ENCODE measurements around the gene C10orf53. TPM values are rescaled to one million over a fixed set of nuclear protein-coding genes. Genes with fewer than 3 reads are reported as not detected.
"Not testable (repeated sequence)": the region's sequence is repeated elsewhere in the genome, so short reads cannot be mapped to it uniquely, and the experiment has no call there.

Gene C10orf53
- total RNA-seq, 2 experiments from 2014 or later = not detected

DNA sequence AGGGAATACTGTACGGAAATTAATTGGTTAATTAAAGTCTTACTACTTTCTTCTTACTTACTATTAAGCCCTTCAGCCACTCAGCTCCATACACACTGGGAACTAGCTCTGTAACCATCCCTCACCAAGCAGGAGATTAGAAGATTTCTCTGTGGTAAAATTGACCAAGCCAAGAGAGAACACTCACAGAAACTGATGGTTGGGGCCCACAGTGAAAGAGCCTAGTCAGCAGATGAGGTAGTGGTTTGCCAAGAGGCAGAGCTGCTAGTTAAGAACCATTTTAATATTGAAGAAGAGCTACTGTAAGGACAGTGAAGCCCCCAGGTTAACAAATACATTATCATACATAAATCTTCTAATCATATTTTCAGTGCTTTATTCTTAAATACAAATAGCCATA, 21.8 kb upstream of the C10orf53 start:
- intact Hi-C loops (cut with micrococcal nuclease) = no loop called here
- CTCF ChIA-PET = no interaction called here
- Mint-ChIP-seq H3K9me3 (peaks cover 11% of the 10 kb centered on the region), H3K36me3 (ENCODE audit: low read depth) (no peaks in the 10 kb centered on the region), H3K4me1 (ENCODE audit: low read depth) (no peaks in the 10 kb centered on the region), H3K27ac (no peak overlapping the region), H3K27me3 (ENCODE audit: low read depth) (peaks cover 8% of the 10 kb centered on the region), H3K4me3 (no peak overlapping the region)
- no peak for DNase-seq

DNA sequence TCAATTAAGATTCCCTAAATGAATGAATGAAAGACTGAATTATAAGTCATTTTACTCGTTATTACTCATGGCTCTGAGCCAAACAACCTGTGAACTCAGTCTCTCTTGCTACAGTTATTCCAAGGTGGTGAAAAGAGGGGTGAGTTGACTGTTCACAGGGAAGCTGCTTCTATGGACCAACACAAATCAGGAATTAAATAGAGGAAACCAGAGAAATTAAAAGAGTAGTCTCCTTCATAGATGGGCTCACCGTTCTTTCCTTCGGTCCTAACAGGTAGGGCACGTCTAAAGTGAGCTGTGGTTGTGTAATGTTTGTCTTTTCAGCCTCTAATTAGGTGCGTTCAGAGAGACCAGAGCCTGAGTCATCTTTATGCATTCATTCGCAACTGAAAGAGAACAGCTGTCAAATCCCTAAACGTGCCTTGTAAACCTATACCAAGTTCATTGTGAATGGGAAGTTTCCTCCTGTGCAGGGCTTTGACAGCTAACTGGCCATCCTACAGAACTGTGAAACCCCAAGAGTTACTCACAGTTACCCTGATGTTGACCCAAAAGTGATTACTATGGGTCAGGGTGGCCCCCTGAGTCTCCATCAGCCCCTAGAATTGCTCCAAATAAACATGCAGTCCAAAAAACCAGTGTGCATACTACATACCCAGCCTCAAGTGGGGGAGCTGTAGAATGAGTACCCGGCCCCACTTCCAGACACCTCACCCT, 18.2 kb upstream of the C10orf53 start:
- Mint-ChIP-seq H3K9me3 (peaks cover 11% of the 10 kb centered on the region), H3K4me3 (no peak overlapping the region), H3K4me1 (ENCODE audit: low read depth) (no peaks in the 10 kb centered on the region), H3K36me3 (ENCODE audit: low read depth) (no peaks in the 10 kb centered on the region), H3K27ac (no peak overlapping the region), H3K27me3 (ENCODE audit: low read depth) (peaks cover 6% of the 10 kb centered on the region)
- intact Hi-C loops (cut with micrococcal nuclease) = no loop called here
- DNase-seq = no peak
- CTCF ChIA-PET = no interaction called here

DNA sequence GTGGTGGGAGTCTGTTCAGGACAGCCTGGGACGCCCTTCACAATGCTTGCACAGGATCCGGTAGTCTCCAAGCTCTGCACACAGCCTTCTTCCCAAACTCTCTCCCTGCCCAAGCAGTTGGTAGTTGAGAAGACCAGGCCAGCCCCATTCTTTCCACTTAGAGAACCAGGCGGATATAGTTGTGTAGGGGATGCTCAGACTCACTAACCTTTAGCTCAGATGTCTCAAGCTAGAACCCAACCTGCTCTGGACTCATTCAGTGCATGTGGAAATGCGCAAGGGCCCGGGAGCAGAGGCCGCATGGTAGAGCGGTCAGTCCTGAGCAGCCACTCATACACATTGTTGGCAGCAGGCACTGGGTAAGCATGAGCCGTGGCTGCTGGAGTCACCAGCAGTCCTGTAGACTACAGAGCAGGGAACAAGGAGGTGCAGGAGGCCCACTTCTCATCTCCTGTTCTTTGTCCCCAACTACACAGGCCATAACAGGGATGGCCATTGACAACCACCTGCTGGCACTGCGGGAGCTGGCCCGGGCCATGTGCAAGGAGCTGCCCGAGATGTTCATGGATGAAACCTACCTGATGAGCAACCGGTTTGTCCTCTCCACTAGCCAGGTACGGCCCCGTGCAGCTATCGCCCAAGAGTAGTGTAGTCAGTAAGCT, 17.2 kb upstream of the C10orf53 start:
- Mint-ChIP-seq H3K4me1 (ENCODE audit: low read depth) (no peaks in the 10 kb centered on the region), H3K27me3 (ENCODE audit: low read depth) (peaks cover 3% of the 10 kb centered on the region), H3K9me3 (peaks cover 11% of the 10 kb centered on the region), H3K36me3 (ENCODE audit: low read depth) (no peaks in the 10 kb centered on the region), H3K4me3 (no peak overlapping the region), H3K27ac (no peak overlapping the region)
- intact Hi-C loops (cut with micrococcal nuclease) = no loop called here
- CTCF ChIA-PET = no interaction called here
- no peak for DNase-seq

DNA sequence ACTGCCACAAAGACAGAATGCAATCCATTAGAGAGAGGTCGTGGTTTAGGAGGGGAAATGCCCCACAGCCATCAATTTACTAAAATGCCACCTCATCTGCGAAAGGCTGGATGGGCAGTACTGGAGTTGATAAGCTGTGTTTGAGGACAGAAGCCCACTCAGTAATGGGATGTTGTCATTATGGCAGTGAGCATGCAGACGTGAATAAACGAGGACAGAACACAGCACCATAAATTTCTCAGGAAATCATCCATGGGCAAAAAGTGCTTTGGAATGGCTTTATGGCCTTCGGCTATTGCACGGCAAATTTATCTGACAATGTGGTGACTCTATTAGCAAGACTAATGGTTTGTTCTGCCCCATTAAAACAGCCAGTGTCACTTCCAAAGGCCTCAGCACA, 15.9 kb upstream of the C10orf53 start:
- Mint-ChIP-seq H3K4me1 (ENCODE audit: low read depth) (no peaks in the 10 kb centered on the region), H3K36me3 (ENCODE audit: low read depth) (no peaks in the 10 kb centered on the region), H3K4me3 (no peak overlapping the region), H3K9me3 (peaks cover 11% of the 10 kb centered on the region), H3K27me3 (ENCODE audit: low read depth) (peaks cover 3% of the 10 kb centered on the region), H3K27ac (no peak overlapping the region)
- intact Hi-C loops (cut with micrococcal nuclease) = no loop called here
- DNase-seq = no peak
- CTCF ChIA-PET = no interaction called here

DNA sequence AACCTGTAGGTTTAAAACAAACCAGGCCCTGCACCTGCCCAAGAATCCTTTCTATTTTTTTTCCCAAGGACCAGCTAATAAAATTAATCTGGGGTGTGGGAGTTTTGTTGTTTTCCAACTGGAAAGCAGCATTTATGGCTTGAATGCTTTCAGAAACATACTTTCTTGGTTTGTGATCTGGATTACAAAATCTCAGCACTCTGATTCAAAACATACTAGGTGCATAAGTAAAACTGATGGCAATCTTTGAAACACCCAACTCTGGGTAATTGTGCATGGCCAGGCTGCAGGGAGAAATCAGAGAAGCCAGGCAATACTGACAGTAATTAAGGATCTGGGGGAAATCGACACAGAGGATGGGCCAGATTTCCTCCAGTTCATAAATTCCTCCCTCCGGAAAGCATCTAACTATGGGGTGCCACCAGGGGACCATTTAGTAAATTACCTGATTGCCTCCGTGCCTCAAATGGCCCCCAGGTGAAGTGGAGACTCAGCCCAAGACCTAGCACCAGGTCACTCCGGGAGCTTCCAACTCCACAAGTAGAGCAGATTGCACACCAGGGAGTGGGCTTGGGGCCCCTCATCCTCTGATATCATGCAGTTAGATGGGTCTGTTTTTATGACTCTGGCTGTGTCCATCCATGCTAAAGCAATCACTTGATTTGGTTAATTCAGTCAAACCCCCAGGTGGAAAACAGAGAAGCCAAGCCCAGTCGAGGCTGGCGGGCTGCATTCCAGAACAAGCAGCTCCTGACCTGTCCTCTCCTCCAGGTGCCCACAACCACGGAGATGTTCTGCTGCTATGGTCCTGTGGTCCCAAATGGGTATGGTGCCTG, 15.2 kb upstream of the C10orf53 start:
- Mint-ChIP-seq H3K4me1 (ENCODE audit: low read depth) (no peaks in the 10 kb centered on the region), H3K27ac (no peak overlapping the region)
- CTCF ChIA-PET = no interaction called here

GRCh38 chr10:49664842-49665355, 14.6 kb upstream of the C10orf53 start:
- intact Hi-C loops (cut with micrococcal nuclease) = no loop called here
- CTCF ChIA-PET = no interaction called here
- DNase-seq = no peak
- Mint-ChIP-seq H3K4me3 (no peak overlapping the region), H3K27ac (no peak overlapping the region), H3K4me1 (ENCODE audit: low read depth) (no peaks in the 10 kb centered on the region), H3K27me3 (ENCODE audit: low read depth) (peaks cover 3% of the 10 kb centered on the region), H3K9me3 (peaks cover 1% of the 10 kb centered on the region), H3K36me3 (ENCODE audit: low read depth) (no peaks in the 10 kb centered on the region)

More for the DNA sequence above, 15.2 kb upstream of the C10orf53 start:
- Mint-ChIP-seq H3K4me3 (no peak overlapping the region), H3K36me3 (ENCODE audit: low read depth) (no peaks in the 10 kb centered on the region), H3K9me3 (peaks cover 6% of the 10 kb centered on the region), H3K27me3 (ENCODE audit: low read depth) (peaks cover 3% of the 10 kb centered on the region)
- intact Hi-C loops (cut with micrococcal nuclease) = no loop called here
- no peak for DNase-seq

DNA sequence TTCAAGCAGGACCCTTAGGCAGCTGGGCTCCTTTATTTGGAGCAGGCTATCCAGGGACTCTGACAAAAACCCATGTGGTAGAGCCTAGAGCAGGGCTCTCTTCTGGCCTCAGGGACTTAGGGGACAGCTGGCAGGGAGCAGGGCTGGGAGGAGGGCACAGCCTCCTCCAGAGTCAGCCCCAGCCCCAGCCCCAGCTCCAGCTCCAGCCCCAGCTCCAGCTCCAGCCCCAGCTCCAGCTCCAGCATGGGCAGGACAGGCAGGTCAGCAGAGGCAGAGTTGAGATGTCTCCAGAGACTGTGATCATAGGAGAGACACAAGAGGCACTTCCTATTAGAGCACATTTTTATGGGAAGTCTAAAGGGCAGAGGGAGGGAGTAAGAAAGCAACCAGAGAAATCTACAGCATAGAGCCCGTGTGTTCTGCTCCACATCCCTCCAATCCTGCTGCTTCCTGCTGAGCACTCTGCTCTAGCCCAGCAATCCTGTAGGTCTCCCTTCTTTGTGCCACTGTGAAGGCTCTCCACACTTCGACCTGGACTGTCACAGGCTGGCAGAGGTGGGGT, 13.3 kb upstream of the C10orf53 start:
- intact Hi-C loops (cut with micrococcal nuclease) = no loop called here
- Mint-ChIP-seq H3K36me3 (ENCODE audit: low read depth) (no peaks in the 10 kb centered on the region), H3K27me3 (ENCODE audit: low read depth) (peaks cover 6% of the 10 kb centered on the region), H3K4me3 (no peak overlapping the region), H3K27ac (no peak overlapping the region), H3K9me3 (no peaks in the 10 kb centered on the region), H3K4me1 (ENCODE audit: low read depth) (no peaks in the 10 kb centered on the region)
- CTCF ChIA-PET = no interaction called here
- no peak for DNase-seq

DNA sequence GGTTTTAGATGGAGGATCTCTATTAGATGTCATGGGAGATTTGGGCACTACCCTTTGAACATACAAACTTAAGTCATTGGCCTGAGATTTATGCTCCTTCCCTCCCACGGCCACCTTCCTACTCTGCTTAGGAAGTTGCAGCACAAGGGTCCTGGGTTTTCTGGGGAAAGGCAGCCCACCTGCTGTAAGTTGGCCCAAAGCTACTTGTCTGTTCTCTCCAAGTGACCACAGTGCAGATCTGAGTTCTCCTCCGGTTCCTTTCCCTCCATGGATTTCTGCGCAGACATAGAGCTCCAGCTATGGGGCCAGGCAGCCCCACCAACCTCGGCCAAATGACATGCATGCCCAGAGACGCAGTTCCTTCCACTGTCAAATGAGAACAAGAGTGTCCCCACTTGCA, 12.8 kb upstream of the C10orf53 start:
- Mint-ChIP-seq H3K4me3 (no peak overlapping the region), H3K4me1 (ENCODE audit: low read depth) (no peaks in the 10 kb centered on the region), H3K9me3 (no peaks in the 10 kb centered on the region), H3K27me3 (ENCODE audit: low read depth) (peaks cover 12% of the 10 kb centered on the region), H3K36me3 (ENCODE audit: low read depth) (no peaks in the 10 kb centered on the region), H3K27ac (no peak overlapping the region)
- CTCF ChIA-PET = no interaction called here
- intact Hi-C loops (cut with micrococcal nuclease) = no loop called here
- no peak for DNase-seq

DNA sequence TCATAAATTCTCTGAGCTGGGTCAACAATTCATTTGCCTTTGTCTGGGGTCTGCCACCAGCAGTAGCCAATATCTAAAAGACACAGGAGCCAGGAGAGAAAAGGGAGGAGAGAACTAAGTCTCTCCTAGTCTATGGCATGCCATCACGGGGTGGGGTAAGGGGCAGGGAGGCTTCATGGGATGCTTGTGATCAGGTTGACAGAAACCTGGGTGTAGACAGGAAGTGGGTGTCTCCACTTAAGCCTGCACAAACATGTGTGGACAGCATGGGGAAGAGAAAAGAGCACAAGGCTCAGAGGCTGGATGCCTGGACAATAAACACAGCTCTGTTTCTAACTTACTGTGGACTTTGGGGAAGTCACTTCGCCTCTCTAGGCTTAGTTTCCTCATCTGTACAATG, 11.5 kb upstream of the C10orf53 start:
- no peaks in the 10 kb centered on the region for H3K4me1 Mint-ChIP-seq (ENCODE audit: low read depth)
- H3K27ac Mint-ChIP-seq = no peak overlapping the region
- H3K4me3 Mint-ChIP-seq = no peak overlapping the region
- intact Hi-C loops (cut with micrococcal nuclease) = no loop called here
- peaks cover 19% of the 10 kb centered on the region for H3K27me3 Mint-ChIP-seq (ENCODE audit: low read depth)
- H3K9me3 Mint-ChIP-seq = no peaks in the 10 kb centered on the region
- no peak for DNase-seq
- no peaks in the 10 kb centered on the region for H3K36me3 Mint-ChIP-seq (ENCODE audit: low read depth)
- CTCF ChIA-PET = no interaction called here

GRCh38 chr10:49668684-49669083, 10.8 kb upstream of the C10orf53 start:
- Mint-ChIP-seq H3K27ac (no peak overlapping the region), H3K27me3 (ENCODE audit: low read depth) (peaks cover 26% of the 10 kb centered on the region), H3K36me3 (ENCODE audit: low read depth) (no peaks in the 10 kb centered on the region), H3K9me3 (no peaks in the 10 kb centered on the region), H3K4me3 (no peak overlapping the region), H3K4me1 (ENCODE audit: low read depth) (no peaks in the 10 kb centered on the region)
- no peak for DNase-seq
- CTCF ChIA-PET = no interaction called here
- intact Hi-C loops (cut with micrococcal nuclease) = no loop called here

DNA sequence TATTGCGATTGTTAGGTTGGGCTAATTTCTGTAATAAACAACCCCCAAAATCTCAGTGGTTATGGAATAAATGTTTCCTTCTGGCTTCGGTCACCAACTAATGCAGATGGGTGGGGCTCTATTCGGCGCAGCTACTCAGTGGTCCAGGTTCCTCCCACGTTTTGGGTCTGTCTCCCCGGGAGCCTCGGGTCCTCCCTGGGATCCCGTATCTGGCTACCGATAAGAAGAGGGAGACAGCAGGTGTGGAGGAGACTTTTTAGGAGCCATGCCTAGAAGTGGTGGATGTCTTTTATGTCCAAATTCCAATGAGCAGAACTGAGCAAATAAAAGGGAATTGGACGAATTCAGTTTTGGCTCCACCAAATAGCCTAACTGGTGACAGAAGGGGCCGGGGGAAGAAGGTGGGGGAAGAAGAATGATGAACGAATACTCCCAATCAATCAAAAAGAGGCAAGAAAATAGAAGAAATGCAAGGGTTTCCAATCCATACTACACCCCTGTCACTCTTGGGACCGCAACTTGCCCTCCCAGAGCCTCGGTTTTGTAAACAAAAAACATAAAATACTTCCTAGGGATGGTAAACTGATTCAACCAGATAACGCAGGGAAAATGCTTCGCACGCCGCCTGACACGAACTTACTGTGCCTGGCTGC, 498 bp upstream of the C10orf53 start:
- Mint-ChIP-seq H3K4me1 (ENCODE audit: low read depth) (no peaks in the 10 kb centered on the region), H3K4me3 (no peak overlapping the region), H3K9me3 (peaks cover 11% of the 10 kb centered on the region), H3K36me3 (ENCODE audit: low read depth) (no peaks in the 10 kb centered on the region), H3K27me3 (ENCODE audit: low read depth) (peaks cover 34% of the 10 kb centered on the region), H3K27ac (no peak overlapping the region)
- DNase-seq = no peak
- intact Hi-C loops (cut with micrococcal nuclease) = no loop called here
- CTCF ChIA-PET = no interaction called here

GRCh38 chr10:49682449-49682848, 3.0 kb downstream of the C10orf53 start:
- H3K4me1 Mint-ChIP-seq (ENCODE audit: low read depth); H3K27ac Mint-ChIP-seq; H3K36me3 Mint-ChIP-seq (ENCODE audit: low read depth); intact Hi-C loops (cut with micrococcal nuclease); H3K4me3 Mint-ChIP-seq; DNase-seq: not testable (repeated sequence)
- Mint-ChIP-seq H3K9me3 (peaks cover 13% of the 10 kb centered on the region), H3K27me3 (ENCODE audit: low read depth) (peaks cover 28% of the 10 kb centered on the region)
- CTCF ChIA-PET = interaction anchor here (0.5 kb wide), 1 partner anchor 31 kb away, joined by 3 read pairs; no protein-coding TSS in a partner anchor
